ENCODE results near the gene SPTSSB. TPM values are rescaled to one million over a fixed set of nuclear protein-coding genes. Genes with fewer than 3 reads are reported as not detected.

SPTSSB gene
- total RNA-seq, 1 donor from 2014 or later, result 29.6 TPM

DNA sequence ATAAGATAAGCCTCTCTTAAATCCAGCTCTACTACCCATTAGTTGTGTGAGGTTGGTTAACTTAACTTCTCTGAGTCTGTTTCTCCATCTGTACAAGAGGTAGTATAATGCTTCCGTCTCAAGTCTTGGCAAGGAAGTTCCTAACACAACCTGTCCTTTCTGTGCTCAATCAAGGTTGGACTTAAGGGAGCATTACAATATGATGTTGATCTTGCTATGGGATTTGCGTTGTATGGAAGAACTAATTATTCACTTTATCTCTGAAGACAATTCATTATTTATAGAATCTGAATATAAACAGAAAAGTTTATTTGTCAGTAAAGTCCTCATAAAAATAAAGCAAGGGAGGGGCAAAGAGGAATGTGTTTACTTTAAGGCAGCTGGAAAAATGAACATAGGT is 18.9 kb upstream of the SPTSSB start:
- DNase-seq, result no peak

DNA sequence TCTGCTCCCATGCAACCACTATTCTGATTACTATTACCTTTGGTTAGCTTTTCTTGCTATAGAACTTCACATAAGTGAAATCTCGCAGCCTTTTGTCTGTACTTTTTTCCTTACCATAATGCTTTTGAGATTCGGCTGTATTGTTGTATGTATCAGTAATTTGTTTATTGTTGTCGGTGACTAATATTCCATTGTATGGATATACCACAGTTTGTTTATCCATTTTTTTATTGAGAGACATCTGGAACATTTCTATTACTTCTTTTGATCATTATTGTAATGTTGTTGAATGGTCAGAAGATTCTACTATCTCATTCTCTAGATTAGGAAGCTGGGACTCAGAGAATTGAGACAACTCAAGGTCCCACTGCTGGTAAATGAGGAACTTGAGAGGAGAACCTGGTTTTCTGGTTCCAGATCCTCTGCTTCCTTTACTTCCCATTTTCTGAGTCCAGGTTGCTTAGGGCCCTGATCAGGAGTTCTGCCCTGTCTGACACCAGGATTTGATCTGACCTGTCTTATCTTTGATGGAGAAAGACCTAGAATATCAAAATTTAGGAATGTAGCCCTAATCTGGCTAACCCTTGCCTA is 18.2 kb upstream of the SPTSSB start:
- DNase-seq, result no peak

DNA sequence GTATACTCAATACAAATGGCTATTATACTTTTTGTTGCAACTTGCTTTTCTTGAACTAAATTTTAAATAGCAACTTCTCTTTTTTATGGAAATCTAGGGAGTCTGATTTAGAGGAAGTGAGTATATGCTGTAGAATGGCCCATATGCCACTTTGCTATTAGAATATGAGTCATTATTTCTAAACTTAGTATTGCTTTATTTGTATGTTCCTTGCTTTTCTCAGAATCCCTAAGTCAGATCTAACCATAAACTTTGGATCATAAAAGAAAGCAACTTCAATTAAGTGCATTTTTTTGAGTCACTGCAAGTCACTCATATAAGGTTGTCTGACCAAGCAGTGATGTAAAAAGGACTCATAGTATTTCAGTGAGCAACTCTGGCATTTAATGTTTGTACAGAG is 17.5 kb upstream of the SPTSSB start:
- no peak for DNase-seq

DNA sequence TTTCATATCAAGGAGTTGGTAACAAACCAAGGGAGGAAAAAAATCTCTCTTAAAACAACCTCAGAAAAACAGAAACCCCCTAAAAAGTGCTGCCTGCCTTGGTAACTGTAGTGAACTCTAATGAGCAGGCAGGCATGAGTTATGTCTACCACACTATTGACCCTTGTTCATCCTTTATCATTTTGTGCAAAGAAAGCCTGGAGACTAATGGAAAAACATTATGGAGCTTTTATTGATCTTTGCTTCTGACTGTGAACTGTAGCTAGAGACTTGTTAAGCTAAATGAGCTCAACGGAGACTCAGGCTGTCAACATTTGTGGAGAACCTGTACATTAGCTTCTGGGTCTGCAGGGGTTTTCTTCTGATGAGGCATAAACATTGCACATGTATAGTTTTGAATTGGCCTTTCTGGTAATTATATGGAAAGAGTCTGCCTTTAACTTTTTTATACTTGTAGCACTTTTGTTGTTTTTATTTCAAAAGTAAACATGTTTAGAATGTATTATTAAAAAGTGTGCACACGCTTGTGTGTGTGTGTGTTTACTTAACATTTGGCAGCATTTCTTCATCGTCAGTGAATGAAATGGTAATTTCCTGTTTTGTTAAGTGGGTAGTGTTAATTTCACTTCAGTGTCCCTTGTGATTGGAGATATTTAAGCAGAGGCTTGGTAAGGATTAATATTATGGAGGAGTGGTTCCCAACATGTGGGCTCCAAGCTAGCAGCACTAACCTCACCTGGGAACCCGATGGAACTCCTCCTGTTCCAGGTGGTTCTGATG is 15.9 kb upstream of the SPTSSB start:
- no peak for DNase-seq

DNA sequence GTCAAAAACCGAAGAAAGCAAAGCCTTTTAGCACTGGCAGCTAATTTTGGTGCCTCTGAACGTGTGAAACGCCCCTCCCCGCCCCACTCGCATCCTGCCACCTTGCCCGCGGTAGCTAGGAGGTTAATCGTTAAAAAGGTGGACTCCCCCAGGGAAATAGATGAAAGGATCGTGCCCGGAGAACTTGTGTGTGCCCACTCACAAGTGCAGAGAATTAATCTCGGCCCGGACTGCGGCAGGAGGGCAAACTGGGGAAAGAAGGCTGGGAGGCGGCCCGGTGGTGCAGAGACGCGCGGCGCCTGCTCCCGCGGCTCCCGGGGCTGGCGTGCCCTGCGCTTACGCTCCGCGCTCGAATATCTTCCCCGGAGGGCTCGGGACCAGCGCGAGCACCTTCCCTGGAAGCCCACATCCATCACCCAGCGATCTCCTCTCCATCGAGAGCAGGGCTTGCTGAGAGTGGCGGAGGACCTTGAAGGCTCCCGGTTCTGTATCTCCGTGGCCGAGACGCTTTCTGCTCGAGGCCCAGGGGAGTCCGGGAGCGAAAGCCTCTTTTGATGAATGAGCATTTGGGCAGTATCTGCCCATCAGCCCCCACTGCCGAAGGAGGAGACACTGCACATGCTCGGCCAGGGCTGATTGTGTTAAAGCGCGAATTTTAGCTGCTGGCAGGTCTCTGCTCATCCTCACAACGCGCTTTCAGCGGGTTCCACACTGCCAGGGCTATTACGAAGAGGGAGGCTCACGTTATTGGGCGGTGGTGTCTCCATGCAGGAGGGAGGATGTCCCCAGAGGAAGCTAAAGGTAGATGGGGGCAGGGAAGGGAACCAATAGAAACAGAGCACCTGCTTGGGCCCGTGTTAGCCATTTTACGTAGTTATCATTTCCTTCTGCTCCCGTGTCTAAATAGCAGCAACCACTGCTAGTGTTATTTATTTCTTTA is 1.3 kb upstream of the SPTSSB start:
- DNase-seq, result no peak

DNA sequence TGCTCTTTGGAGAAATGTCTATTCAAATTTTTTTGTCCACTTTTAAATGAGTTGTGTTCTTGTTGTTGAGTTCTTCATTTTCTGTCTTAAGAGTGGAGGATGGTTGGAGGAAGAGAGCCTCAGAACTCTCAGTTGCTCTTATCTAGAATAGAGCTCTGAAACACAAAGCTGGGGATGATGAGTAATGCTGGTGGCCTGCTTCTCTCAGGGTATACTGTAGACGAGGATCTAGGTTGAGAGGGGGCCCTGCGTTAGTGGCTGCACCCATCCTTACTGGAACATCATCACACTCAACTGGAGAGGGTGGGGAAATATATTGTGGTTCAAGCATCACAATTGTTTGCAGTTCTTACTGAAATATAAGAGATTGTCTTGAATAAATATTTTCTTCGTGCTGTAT is 1.8 kb downstream of the SPTSSB start:
- no peak for DNase-seq

DNA sequence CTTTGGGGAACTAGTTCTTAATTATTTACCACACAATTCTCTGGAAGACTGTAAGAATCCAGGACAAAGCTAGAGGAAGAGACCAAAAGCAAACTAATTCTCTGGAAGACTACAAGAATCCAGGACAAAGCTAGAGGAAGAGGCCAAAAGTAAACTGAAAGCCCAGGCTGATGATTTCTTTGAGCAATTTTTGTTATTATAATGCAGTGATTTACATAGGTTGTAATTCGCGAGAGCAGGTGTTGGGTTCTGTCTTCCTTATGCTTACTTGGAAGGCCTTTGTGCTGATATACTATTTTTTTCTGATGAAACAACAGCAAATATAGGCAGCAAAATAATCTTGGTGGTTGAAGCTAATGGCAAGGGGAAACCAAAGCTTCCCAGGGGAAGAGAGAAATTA is 5.2 kb downstream of the SPTSSB start:
- DNase-seq, result no peak

DNA sequence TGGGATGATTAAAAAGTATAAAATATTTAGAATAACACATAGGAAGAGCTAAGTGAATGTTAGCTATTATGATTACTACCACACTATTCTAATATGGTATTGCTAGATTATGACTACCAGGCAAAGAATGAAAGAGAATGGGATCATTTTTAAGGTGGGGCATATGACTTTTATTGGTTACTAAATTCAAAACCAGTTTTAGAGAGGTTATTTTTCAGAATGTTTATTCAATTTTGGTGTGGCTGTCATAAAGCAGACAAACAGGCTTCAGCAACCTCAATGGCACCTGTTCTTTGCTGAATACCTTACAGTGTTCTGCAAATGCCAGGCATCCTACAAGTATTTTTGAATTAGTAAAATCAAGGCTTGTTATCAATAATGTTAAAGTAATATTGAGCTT is 12.8 kb downstream of the SPTSSB start:
- DNase-seq, result no peak

DNA sequence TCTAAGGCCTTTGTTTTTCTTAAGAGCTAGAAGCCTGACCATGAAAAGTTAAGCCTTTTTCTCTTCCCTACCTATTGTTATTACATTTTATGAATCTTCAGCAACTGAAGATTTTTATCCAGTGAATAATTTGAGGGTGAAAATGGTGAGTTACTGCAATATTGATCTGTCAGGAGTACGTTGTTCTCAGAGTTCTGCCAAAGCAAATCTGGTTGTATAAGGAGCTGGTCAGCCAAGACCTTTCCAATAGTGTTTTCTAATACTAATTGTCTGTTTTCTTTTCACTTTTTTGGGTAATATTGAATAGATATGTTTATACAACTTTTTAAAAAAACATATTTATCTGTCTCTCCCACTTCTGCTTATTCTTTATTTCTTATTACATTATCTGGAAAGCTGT is 15.0 kb downstream of the SPTSSB start:
- DNase-seq, result no peak

DNA sequence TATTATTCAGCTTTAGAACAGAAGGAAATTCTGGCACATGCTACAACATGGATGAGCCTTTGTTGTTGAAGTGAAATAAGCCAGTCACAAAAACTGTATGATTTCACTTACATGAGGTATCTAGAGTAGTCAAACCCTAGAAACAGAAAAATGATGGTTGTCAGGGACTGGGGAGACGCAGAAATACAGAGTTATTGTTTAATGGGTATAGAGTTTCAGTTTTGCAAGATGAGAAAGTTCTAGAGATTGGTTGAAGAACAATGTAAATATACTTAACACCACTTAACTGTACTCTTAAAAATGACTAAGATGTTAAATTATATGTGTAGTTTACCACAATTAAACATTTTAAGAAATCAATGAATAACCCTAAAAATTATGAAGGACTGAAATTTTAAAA is 15.8 kb downstream of the SPTSSB start:
- DNase-seq, result no peak

DNA sequence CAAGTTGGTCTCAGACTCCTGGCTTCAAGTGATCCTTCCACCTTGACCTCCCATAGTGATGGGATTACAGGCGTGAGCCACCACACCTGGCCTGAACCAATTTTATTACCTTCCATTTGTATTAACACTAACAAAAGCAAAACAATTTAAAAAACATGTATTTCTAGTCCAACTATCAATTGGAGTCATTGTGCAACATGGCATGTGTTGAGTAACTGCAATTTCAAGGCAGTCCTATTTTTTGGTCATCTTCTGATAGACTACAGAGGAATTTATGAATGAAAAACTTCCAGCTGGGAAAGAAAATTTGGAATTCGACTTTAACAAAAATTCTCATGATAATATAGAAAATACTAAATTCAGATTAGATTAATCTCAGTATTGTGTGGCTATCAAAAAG is 16.8 kb downstream of the SPTSSB start:
- no peak for DNase-seq

DNA sequence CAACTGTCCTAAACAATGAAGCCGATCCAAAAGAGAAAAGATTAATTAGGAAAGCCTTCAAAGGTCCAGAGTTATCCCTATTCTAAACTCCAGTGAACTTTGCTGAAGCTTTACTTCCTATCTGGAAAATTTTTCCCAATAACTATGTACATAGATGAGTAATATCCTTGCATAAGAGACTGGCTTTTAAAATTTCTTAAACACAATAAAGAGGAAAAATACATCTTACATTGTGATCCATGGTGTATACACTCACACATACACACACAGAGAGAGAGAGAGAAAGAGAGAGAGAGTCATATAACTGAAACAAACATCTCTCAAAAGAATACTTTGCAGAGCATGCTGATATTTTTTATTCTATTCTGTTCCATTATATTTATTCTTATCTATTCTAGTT is 20.0 kb downstream of the SPTSSB start:
- no peak for DNase-seq

DNA sequence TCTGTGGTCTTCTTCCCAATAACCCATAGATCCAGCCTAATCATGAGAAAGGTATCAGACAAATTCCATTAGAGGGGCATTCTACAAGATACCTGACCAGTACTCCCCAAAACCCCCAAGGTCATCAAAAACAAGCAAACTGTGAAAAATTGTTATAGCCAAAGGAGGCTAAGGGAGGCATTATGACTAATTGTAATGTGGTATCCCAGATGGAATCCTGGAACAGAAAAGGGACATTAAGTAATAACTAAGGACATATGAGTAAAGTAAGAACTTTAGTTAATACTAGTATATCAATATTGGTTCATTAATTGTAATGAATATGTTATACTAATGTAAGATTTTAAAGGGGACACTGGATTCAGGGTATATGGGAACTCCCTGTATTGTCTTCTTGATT is 20.4 kb downstream of the SPTSSB start:
- no peak for DNase-seq

DNA sequence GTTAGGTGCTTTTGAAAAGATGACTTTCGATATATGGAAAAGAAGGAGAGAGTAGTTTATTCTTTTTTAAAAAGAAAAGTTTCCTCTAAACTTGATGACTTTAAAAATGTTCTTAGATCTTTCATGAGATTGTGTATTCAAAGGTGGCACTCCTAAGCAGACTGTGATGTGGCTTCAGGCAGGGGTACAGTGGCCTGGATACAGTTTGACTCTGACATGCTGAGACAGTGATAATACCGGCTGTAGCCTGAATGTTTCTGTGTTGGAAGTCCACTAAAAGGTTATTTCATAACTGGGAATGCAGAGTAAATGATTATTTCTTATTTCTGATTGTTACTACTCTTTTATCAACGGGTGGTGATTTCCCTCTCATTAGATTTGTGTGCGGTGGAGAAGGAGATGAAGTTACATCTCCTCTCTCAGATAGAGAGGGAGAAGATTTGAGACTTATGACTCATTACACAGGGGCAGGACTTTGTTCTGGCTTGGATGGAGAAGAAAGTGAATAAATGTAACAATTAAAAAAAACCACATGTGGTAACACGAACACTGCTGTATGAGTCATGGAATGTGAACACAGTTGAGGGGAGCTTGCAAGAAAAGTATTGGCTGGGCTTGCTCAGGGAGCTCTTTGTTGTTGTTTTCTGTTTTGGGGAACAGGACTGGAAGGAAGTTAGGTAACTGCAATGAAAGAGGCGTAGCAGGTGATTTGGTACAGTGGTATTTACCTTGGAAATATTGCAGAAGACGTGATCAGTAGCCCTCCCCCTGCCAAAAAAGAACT is 21.6 kb downstream of the SPTSSB start:
- peak; percentile 56 for DNase-seq

DNA sequence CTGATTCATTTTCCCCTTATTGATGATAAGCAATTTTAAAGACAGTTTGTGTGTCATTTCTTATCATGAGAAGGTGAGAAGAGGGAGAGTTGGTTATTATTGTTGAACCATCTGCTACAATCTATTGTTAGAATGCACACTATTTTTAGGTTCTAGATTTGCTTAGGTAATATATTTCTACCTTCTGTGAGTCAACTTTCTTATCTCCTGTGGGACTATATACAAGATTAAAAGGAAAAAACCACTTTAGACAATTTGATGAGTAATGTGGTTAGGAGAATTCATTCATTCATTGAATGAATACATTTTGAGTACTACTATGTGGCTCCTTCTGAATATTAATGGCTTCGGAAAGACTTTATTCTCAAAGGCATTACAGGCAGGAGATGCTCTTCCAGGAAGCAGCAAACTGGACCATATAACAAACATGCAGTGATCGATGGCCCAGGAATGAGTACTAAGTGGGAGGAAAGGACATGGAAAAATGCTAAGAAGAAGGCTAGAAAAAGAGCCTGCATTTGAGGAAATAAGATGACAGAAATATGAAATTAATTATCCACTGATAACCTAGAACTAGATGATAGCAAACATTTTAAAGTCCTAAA is 22.4 kb downstream of the SPTSSB start:
- no peak for DNase-seq

DNA sequence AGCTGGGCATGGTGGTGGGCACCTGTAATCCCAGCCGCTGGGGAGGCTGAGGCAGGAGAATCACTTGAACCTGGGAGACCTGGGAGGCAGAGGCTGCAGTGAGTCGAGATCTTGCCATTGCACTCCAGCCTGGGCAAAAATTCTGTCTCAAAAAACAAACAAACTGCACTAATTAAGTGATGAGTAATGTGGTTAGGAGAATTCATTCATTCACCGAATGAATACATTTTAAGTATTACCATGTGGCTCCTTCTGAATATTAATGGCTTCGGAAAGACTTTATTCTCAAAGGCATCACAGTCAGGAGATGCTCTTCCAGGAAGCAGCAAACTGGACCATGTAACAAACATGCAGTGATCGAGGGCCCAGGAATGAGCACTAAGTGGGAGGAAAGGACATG is 23.6 kb downstream of the SPTSSB start:
- no peak for DNase-seq

DNA sequence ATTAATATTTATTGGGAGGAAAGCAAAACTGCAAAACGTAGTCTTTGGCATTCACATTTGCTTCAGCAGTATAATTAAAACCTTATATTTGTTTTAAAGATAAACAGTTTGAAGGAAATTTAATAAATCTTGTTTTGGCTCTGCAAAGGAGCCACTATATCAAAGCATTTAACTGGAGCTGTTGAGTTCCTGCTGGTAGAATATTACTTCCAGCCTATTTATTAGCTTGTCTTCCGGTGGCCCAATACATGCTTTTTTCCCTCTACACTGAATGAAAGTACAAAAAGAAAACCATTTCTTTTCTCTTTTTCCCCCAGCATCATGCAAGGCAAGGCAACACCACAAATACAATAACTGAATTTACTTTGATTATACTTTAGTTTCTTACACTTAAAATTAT is 26.3 kb downstream of the SPTSSB start:
- no peak for DNase-seq

DNA sequence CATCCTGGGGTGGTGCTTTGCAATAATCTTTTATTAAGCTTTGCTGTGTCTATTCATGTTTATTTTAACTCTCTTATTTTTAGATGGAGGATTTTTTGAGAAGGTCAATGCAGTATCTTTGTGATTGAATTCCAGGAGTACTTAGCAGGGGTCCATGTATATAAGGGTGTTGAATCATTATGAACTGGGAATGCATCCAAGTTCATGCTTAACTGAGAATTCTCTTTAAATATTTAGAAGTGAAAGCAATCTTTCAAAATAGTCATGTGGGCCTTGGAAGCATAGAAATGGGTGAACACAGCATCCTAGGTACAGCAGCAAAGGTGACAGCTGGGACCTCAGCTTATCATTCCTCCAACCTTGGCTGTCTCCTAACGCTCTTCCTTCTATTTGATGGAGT is 27.3 kb downstream of the SPTSSB start:
- no peak for DNase-seq

DNA sequence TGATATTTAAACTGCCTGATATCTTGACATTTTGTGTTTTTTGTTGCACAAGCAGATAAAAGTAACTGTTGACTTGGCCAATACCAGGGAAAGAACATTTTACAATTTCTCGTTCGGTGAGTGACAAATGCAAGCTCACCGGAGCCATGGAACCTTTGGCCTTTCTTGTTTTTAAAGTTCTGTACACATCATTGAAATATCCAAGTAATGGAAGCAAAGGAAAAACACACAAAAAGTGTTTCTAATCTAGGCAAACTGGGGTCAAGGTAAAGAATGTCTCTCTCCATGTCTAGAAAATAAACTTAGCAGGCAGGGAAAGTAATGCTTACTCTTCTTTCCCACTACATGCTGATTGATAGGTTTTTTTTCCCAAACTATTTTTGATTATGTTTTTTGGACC is 27.8 kb downstream of the SPTSSB start:
- DNase-seq, result no peak

DNA sequence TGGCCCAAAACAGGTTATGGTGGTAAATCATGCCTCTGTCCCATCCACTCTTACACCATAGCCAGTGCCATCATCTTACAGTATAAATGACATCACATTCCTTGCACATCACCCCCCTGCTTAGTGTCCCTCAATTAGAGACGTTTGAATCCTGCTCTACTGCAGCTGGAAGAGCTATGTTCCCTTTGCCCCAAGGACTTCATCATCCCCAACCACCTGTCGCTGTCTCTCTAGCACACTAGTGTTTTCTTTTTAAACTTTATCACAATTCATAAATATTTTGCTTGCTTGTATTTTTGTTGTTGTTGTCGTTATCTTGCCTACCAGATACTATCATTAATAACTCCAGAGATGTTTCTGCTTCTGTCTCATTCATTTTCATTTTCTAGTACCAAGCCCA is 28.7 kb downstream of the SPTSSB start:
- DNase-seq, result no peak

DNA sequence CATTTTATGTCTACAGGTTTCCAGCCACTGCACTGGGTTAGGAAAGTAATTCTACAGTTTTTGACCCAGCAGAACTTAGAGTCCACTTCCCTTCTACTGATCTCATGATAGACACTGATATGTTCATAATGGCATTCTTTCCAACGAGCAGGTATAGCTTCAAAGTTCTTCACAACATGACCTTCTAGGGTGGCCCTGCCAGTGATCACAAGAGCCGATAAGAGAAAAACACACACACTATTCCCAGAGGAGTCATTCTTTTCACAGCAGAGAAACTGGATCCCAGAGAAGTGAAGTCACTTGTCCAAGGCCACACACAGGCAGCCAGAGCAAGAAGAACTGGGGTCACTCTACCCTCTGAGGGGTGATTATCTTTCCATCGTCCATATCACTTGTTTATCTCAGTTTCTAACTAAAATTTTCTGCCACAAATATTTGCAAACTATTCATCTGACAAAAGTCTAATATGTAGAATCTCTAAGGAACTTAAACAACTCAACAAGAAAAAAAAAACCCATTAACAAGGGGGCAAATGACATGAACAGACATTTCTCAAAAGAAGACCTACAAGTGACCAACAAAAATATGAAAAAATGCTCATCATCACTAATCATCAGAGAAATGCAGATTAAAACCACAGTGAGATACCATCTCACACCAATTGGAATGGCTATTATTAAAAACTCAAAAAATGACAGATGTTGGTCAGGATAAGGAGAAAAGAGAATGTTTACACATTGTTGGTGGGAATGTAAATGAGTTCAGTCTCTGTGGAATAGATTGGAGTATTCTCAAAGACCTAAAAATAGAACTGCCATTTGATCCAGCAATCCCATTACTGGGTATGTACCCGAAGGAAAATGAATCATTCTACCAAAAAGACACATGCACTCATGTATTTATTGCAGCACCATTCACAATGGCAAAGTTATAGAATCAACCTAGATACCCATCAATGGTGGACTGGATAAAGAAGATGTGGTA is 31.5 kb downstream of the SPTSSB start:
- DNase-seq, result no peak

All from skin of body (tissue), 2 donors.